GM12892 (cell line): ENCODE measurements around the gene C22orf31.
"Not testable (repeated sequence)": the region's sequence is repeated elsewhere in the genome, so short reads cannot be mapped to it uniquely, and the experiment has no call there.

Experiments used
- DNase-seq: peaks from one replicate; pipeline ENCODE4 v3.0.0; 2011; ENCODE audit not compliant: insufficient read length
- FAIRE-seq: peaks from 2 replicates; lab custom pipeline; 2011; peaks lifted over from hg19 to GRCh38; lab: Jason Lieb, UNC
- POLR2A ChIP-seq: IDR thresholded peaks from 2 replicates; pipeline ENCODE4 v1.6.1; 2011; ENCODE audit warnings: low read depth, low read length, control low read depth
- POLR2AphosphoS5 ChIP-seq: IDR thresholded peaks from 2 replicates; pipeline ENCODE4 v1.6.1; 2011; ENCODE audit warnings: low read depth, low read length, control low read depth
- TAF1 ChIP-seq: IDR thresholded peaks from 2 replicates; pipeline ENCODE4 v1.6.1; 2011; ENCODE audit warnings: low read depth, mild to moderate bottlenecking, control low read depth, low read length, borderline replicate concordance

Gene C22orf31

GRCh38 chr22:29092243-29092642 is 30.6 kb upstream of the C22orf31 start:
- DNase-seq (no peak), FAIRE-seq (no peak)
- no peak for TF ChIP-seq POLR2AphosphoS5
- TF ChIP-seq POLR2A = no peak
- no peak for TF ChIP-seq TAF1

GRCh38 chr22:29090039-29090438 is 28.4 kb upstream of the C22orf31 start:
- FAIRE-seq (no peak), DNase-seq (no peak)
- no peak for TF ChIP-seq POLR2A

- DNase-seq = no peak
- FAIRE-seq = no peak
- no peak for TF ChIP-seq POLR2AphosphoS5
Observed at GRCh38 chr22:29089507-29089906, 27.9 kb upstream of the C22orf31 start.

- DNase-seq (no peak), FAIRE-seq (no peak)
- TF ChIP-seq TAF1 (no peak), POLR2AphosphoS5 (no peak), POLR2A (no peak)
Observed at GRCh38 chr22:29088809-29089208, 27.2 kb upstream of the C22orf31 start.

GRCh38 chr22:29087012-29087411 is 25.4 kb upstream of the C22orf31 start:
- TF ChIP-seq TAF1 (no peak), POLR2A (no peak), POLR2AphosphoS5 (no peak)
- no peak for DNase-seq
- FAIRE-seq = no peak

GRCh38 chr22:29083933-29084591 is 22.4 kb upstream of the C22orf31 start:
- DNase-seq = no peak
- TF ChIP-seq TAF1 (no peak), POLR2A (no peak), POLR2AphosphoS5 (no peak)
- FAIRE-seq = no peak

GRCh38 chr22:29083576-29083932 is 21.9 kb upstream of the C22orf31 start:
- DNase-seq, FAIRE-seq: not testable (repeated sequence)

- DNase-seq (no peak), FAIRE-seq (no peak)
- no peak for TF ChIP-seq TAF1
- no peak for TF ChIP-seq POLR2A
- no peak for TF ChIP-seq POLR2AphosphoS5
Observed at GRCh38 chr22:29082826-29083545, 21.4 kb upstream of the C22orf31 start.

GRCh38 chr22:29081517-29082236 is 20.0 kb upstream of the C22orf31 start:
- FAIRE-seq (no peak), DNase-seq (no peak)
- no peak for TF ChIP-seq TAF1
- no peak for TF ChIP-seq POLR2AphosphoS5
- TF ChIP-seq POLR2A = no peak

GRCh38 chr22:29080106-29080975 is 18.7 kb upstream of the C22orf31 start:
- DNase-seq (no peak), FAIRE-seq (no peak)
- TF ChIP-seq TAF1 = no peak
- no peak for TF ChIP-seq POLR2A
- no peak for TF ChIP-seq POLR2AphosphoS5

GRCh38 chr22:29079218-29079901 is 17.7 kb upstream of the C22orf31 start:
- TF ChIP-seq POLR2A (no peak), POLR2AphosphoS5 (no peak), TAF1 (no peak)
- DNase-seq (no peak), FAIRE-seq (no peak)
